Transverse colon (tissue), 3 donors: ENCODE results near the gene NDRG3.

ENCODE experiments used
- CTCF ChIP-seq, 5 experiments: fragments of 200-600 bp in 3 of 5; fragments of 450-650 bp in 2 of 5; sonication (generic) in 3 of 5; IDR thresholded peaks; 1 replicate in 2 of 5; 2 replicates in 3 of 5; pipeline ENCODE4 v1.5.1; 2016 to 2017; ENCODE audit warnings: antibody characterized with exemption in 5 of 5, inconsistent platforms in 3 of 5, mild to moderate bottlenecking in 2 of 5, moderate library complexity in 1 of 5
- EP300 ChIP-seq: sonication (generic); formaldehyde crosslinking; IDR thresholded peaks from one replicate; pipeline ENCODE4 v1.6.1; 2017; ENCODE audit warnings: antibody characterized with exemption, low read depth
- POLR2A ChIP-seq: fragments of 450-650 bp; IDR thresholded peaks from one replicate; pipeline ENCODE4 v1.6.1; 2016; ENCODE audit warnings: antibody characterized with exemption, mild to moderate bottlenecking, moderate library complexity

- TF ChIP-seq CTCF (IDR thresholded peaks at IDR 0.05) (no peak), POLR2A (no peak), EP300 (no peak)
Observed at GRCh38 chr20:36644706-36645095, 101.2 kb downstream of the NDRG3 start.
